GM10266 (cell line): Measurements from ENCODE around the gene RAB13.

Experiments used
- DNase-seq: peaks from one replicate; pipeline ENCODE4 v3.0.0; 2012; ENCODE audit errors: extremely low spot score
- TF ChIP-seq, protein P1 (sequence below): IDR thresholded peaks from 2 replicates; pipeline ENCODE4 v1.5.1; 2012; ENCODE audit warnings: mild to moderate bottlenecking, low read depth; ENCODE audit not compliant: control insufficient read depth, insufficient read depth; ENCODE audit errors: missing control alignments

The RAB13 gene

DNA sequence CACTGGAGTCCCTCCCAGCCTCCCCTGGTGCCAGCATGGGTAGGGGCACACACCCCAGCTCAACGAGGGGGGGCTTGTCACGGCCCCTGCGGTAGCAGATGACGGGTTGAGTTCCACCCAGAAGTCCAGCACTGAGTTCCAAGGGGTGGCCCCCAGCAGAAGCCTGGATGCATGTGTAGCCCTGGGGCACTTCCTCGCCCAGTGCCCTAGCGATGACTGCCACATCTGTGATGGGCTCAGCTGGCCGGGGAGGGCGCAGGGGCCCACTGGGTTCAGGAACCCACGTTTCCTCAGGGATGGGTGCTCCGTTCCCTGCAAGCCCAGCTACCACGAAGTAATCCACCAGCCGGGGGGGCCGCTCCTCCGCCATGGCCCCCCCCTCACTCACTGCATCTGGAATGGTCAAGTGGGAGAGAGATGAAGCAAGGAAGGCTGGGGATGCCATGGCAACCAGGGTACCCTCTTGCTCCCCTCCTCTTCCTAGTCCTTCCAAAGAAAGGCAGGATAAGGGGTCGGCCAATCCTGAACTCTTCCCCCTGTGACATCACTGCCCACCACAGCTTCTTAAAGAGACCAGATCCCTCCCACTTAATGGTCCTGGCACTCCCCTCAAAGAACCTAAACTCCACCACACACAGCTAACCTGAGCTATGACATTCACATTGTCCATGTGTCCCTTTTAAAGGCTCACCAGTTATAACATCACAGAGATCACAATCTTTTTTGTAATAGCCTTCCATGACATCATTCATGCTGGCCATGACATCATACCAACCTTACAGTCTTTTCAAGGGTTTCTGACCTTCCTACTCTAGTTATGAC lies 41.9 kb downstream of the RAB13 start:
- TF ChIP-seq, protein P1, sequence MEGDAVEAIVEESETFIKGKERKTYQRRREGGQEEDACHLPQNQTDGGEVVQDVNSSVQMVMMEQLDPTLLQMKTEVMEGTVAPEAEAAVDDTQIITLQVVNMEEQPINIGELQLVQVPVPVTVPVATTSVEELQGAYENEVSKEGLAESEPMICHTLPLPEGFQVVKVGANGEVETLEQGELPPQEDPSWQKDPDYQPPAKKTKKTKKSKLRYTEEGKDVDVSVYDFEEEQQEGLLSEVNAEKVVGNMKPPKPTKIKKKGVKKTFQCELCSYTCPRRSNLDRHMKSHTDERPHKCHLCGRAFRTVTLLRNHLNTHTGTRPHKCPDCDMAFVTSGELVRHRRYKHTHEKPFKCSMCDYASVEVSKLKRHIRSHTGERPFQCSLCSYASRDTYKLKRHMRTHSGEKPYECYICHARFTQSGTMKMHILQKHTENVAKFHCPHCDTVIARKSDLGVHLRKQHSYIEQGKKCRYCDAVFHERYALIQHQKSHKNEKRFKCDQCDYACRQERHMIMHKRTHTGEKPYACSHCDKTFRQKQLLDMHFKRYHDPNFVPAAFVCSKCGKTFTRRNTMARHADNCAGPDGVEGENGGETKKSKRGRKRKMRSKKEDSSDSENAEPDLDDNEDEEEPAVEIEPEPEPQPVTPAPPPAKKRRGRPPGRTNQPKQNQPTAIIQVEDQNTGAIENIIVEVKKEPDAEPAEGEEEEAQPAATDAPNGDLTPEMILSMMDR = no peak
- no peak for DNase-seq

DNA sequence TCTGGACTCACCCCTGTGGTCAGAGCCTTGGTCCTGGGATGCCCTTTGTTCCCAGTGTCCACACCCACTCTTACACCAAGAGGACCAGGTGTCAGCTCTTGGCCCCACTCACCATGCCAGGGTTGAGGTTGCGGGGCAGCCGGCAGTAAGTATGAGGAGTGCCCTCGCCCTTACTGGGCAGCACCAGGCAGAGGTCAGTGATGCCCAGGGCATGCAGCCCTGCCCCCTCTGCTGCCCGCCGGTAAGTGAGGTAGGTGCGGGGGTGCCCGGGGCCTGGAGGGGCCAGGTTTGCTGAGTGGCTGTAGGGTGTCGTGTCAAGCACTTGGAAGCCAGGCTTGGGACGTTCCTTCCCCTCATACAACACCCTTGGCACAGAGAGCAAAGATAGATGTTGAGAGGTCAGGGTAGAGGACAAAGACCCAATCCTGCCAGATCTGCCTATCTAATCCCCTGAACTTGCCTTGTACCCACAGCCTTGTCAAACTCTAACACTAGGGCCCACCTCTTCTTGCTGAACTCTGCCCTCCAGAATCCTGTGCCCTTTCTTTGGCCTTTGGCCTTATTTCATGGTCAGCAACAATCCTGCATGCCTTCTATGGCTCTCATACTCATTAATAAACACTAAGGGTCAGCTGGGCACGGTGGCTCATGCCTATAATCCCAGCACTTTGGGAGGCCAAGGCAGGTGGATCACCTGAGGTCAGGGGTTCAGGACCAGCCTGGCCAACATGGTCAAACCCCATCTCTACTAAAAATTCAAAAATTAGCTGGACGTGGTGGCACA lies 43.2 kb downstream of the RAB13 start:
- DNase-seq = no peak
- TF ChIP-seq, protein P1 = no peak

DNA sequence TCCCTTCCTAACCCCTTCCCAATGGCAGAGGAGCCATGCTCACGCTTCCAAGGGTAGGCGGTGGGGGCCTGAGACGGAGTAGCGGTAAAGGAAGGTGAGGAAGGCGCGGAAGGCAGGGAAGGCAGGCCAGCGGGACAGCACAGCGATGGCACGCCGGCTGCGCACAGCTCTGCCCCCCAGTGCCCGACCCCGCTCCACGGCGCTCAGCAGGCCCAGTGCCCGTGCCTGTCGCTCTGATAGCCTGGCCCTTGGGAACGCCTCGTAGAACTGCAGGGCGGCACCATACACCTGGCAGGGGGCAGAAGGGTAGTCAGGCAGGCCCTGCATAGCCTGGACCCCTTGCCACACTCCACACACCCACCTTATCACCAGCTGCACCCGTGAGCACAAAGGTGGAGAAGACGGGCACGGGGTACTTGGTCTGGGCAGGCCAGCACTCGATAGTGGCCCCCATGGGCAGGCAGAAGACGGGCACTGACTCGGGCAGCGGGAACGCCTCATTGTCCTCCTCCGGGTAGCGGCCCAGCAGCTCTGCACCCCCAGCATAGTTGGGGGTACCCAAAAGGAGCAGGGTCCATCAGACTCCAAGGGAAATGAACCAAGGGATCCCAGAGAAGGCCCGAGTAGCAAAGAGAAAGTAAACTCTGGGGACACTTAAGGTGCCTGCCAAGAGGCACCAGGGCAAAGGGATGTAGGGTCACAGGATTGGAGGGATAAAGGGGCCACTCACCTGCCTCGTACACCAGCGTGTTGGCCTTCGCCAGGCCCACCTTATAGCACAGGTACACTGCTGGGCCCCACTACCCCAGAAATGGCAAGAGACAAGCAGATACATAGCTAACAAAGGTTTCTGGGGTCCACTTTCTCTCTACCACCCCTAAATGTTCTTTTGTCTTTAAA lies 44.1 kb downstream of the RAB13 start:
- TF ChIP-seq, protein P1 = no peak
- DNase-seq = no peak

DNA sequence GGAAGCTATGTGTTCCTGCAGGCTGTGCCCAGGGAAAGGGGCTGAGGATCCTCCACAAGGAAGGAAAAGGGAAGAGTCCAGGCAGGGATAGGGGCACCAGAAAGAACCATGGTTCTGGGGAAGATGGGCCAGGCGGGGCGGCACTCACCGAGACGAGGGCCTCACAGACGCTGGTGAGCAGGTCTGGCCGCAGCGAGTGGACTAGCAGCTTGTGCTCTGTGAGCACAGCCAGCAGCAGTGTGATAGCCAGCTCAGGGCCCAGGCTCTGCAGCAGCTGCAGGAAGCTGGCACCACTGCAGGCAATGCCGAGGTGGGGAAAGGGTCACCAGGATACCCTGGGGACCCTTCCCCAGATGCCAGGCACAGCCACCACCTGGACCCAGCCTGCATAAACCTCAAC lies 45.4 kb downstream of the RAB13 start:
- no peak for DNase-seq
- TF ChIP-seq, protein P1 = no peak

DNA sequence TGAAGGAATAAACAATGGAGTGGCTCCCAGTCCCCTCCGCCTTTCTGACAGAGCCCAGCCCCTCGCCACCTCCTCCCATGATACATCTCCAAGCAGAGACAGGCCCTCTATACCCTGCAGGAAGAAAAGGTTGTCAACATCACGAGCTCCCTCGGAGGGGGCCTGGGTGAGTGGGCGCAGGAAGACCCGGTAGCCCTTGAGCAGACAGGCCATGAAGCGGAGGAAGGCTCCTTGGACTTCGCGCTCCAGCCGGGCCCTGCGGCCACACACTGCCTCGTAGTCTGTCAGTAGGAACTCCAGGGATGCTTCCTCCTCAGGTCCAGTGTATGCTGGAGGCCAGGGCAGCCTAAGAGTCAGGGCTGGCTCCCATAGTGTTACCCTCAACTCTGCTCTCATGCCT lies 46.7 kb downstream of the RAB13 start:
- DNase-seq = no peak
- TF ChIP-seq, protein P1 = no peak

DNA sequence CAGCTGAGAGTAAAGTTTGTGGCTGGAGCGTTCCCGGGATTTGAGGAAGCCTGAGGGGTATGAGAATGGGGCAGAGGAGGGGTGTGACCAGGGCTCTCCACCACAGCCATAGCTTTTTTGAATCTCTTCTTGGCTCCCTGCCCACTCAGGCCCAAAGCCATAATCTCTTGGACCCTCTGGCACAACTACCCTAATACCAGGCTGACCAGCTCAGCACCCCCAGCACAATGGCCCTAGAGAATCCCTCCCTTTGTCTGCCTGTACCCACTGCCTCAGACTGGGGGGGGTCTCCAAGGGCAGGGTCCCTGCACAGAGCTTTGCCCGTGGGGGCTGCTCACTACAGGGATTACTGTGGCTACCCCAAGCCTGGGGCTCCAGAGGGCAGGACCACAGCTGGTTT lies 47.1 kb downstream of the RAB13 start:
- DNase-seq = no peak
- TF ChIP-seq, protein P1 = no peak
